Prostate gland (tissue), 2 donors: Measurements from ENCODE around the gene YBX1.

Experiments
- CTCF ChIP-seq, 4 experiments: fragments of 200-600 bp in 2 of 4; fragments of 450-650 bp in 2 of 4; sonication (generic) in 2 of 4; IDR thresholded peaks; 1 replicate in 3 of 4; 2 replicates in 1 of 4; pipeline ENCODE4 v1.5.1; 2016 to 2019; ENCODE audit warnings: antibody characterized with exemption in 4 of 4, mild to moderate bottlenecking in 2 of 4, moderate library complexity in 2 of 4
- POLR2A ChIP-seq: fragments of 450-650 bp; IDR thresholded peaks from one replicate; pipeline ENCODE4 v1.6.1; 2016; ENCODE audit warnings: antibody characterized with exemption, mild to moderate bottlenecking

- TF ChIP-seq CTCF (IDR thresholded peaks at IDR 0.05) (no peak), POLR2A (no peak)
These were observed 54.5 kb downstream of the YBX1 start for GRCh38 chr1:42736571-42737200.
